HG03571 (cell line): ENCODE data around the gene AK2.
"Not testable (repeated sequence)": the region's sequence is repeated elsewhere in the genome, so short reads cannot be mapped to it uniquely, and the experiment has no call there.

Experiments
- ATAC-seq: cut with Tn5 transposase; IDR thresholded peaks from one replicate; pipeline ENCODE4 v1.9.1; 2021; ENCODE audit not compliant: unreplicated experiment

The AK2 gene

DNA sequence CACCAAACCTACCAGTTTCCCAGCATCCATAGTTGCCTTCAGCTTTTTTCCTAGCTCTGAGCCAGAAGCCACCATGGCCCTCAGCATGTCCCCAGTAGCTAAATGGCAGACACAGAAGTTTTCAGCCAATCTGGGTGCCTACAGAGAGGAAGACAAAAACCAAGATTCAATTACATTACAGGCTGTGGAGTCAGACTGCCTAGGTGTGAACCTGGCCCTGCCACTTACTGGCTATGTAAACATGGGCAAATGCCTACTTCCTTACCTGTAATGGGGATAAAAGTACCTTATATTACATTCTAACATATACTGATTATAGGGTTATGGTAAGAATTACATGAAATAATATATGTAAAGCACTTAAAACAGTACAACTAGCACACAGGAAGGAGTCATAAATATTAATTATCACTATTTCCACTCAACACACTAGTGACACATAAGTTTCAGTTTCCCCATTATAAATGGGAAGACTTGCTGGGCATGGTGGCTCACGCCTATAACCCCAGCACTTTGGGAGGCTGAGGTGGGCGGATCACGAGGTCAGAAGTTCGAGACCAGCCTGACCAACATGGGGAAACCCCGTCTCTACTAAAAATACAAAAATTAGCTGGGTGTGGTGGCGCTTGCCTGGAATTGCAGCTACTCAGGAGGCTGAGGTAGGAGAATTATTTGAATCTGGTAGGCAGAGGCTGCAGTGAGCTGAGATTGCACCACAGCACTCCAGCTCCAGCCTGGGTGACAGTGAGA lies 12.1 kb downstream of the AK2 start:
- not testable (repeated sequence) for ATAC-seq

DNA sequence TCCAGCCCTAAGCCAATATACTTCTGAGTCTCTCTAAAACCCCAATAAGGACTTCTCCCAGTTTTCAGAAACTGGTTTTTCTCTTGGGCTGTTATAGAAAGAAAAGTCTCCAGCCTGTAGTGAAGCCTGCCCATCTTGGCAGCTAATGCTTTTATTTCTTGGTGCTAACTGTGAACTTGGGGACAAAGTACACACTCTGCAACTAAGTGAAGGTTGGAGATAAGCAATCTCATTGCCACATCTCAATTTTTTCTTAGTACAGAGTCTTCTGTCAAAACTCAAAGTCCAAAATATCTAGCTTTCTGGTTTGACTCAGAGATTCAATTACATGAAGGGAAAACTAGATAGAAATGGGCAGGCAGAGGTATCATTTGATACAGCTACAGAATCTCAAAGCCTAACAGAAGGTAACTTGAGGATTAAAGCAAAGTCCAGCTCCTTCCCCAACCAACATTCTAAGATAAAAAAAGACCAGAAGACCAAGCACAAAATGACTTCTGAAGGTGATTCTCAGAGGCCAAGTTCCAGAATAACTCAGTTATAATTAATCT lies 14.0 kb downstream of the AK2 start:
- ATAC-seq, result no peak

DNA sequence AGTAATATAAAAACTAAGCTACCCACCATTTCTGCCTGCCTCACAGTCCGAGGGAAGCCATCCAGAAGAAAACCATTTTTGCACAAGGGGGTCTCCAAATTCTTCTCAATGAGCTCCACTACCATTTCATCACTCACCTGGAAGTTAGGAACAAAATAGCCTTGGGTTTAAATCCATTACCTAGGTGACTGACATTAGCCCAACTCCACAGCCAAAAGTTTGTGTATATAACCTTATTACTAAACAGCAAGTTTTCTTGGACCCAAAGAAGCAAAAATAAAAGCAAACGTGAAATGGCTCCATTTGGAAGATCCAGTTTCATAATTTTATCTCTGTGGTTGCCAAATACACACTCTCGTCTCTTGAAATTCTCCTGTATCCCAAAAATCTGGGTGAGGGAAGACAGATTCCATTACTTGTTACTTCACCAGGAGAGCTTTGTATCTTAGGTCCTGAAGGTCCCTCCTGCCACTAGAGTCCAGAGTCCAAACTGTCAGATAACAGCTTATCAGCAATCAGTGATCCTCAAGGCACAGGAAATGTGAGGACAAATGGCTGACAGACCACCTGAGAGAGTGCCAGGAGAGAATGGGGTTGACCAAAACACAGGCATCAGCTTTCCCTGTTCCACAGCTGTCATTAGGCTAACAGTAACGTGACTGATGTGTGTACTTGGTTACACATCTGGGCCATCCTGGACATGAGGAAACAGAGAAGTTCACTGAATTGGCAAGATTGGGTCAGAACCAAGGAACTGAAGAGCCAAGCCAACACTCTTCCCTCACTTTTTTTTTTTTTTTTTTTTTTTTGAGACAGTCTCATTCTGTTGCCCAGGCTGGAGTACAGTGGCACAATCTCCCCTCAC lies 14.9 kb downstream of the AK2 start:
- ATAC-seq, result no peak

DNA sequence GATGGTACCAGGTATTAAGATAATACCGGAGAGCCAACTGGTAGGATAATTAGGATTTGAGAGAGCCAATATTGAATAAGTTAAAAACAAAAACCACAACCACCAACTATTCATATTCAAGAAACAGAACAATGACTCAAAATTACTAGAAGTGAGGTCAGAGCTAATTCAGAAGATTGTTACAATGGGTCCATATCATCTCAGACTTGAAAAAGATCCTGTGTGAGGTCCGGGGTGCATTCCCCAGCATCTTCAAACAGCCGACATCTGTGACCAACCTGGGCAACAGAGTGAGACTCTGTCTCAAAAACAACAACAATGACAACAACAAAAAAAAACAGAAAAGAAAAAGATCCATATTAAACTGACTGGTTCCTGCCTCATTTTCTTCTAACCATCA lies 18.6 kb downstream of the AK2 start:
- no peak for ATAC-seq

DNA sequence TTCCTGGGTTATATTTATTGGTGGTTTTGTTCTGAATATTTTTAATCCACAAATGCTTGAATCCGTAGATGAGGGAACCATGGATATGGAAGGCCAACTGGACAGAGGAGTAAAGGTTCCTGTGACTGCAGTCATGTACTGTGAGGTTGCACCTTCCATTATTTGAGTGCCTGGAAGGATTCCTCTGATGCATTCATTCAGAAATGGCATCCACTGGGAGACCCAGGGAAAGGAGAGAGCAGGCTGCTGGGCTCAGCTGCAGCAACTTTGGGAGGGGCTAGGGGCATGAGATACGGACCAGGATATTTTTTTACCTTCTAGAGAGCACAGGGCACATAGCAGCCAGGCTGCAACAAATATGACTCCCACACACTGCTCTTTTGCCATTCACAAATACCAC lies 19.5 kb downstream of the AK2 start:
- ATAC-seq, result no peak

DNA sequence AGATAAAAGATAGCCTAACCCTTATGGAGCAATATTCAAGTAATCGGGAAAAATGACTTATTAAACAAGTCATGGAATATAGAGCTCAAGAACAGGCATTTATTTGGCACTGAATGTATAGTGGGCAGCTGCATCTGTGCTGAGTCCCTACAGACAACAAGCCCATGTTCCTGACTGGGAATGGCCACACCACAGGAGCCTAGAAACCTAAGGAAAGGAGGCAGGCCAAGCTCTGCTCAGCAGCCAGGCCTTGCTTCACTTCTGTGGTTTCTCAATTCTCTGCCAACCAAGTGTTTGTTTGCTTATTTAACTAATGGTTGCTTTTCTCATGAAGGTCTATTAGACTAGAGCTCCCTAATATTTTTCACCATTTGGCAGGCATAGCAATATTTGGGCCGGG lies 21.5 kb downstream of the AK2 start:
- no peak for ATAC-seq

DNA sequence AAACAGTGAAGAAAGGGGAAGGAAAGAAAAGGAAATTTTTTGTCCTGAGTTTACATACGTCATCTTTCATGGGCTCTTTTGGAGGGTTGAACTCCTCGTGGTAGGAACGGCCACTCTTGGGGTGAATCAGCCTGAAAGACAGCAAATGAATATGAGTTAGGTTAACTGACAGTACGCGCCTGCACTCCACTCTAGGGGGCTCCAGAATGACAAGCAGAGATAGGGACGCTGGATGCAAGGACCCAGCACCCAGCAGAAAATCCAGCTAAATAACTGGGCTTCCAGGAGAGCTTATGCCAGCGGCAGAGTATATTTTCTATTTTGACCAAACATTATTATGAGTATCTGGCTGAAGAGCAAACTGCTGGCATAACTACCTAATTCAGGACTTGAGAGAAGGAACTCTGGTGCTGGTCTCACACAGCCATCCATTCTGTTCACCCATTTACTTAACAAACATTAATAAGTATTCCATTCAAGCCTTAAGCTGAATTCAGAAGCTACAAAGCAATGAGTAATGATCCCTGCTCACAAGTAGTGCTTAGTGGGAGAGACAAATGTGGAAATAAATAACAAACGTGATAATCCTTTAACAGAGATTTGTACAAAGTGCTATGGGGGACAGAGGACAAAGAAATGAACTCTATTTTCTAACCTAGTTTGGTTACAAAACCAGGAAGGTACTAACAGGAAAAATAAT lies 22.1 kb downstream of the AK2 start:
- ATAC-seq, result no peak

DNA sequence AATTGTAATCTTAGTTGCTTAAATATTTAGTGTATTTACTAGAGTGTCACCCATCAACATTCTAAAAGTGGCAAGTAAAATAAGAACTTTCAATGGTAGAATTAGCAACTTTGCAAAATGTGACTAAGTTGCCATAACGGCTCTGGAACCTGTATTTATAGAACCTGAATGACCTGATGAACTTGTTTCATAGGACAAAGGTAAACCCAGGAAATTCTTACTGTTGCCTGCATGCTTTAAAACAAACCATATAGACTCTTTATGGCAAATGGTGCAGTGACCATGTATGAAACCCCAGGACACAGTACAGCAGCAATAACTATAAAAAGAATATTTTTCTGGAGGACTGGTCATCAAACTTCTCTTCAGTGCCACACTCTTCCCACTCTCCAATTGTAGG lies 22.9 kb downstream of the AK2 start:
- no peak for ATAC-seq

DNA sequence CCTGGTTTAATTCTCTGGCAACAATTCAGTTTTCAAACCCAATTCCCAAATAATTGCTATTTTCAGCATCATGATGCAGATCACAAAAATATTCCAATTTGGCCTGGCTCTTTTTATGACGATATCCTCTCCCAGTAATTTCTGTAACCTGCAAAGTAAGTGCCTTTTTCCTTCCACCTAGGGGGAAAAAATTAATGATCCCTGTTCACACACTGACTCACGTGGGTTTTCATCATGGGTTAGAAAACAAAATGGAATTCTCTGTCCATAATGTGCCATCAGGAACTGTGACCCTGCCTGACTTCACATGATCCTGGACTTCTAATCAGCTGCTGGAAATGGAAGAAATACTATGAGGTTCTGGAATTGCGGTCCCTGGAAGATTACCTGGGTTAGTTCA lies 24.5 kb downstream of the AK2 start:
- ATAC-seq, result no peak

DNA sequence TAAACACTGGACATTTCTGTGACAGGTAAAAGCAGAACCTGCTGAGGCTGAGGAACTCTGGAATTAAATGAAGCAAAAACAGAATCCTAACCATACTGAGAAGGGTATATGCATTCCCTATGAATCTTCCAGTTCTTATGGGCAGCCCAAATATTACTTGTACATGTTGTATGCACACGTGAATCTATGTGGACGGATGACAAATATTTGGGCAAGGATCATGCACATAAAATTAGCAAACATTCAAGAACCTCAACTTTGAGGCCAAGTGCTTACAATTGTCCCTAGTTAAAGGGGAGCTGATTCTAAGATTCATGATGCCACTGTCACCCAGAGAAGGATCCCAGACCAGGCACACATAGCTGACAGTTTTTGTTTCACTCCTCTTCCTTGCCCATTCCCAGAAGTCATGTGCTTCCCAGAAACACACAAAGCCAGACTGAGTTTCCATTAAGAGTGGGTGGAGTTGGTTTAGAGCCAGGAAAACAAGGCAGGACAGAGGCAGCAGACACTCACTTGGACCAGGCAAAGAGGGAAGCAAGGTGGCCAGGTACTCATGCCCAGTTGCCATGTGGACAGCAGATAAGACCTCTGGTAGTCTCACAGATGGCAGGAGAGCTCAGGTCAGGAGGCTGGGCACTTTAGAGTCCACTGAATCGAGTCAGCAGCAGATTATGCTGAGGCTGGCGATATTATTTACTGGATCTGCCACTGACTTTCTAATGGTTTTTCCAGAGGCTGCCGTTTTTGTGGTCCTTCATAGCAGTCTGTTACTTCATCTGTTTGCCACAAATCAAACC lies 25.6 kb downstream of the AK2 start:
- ATAC-seq, result no peak

DNA sequence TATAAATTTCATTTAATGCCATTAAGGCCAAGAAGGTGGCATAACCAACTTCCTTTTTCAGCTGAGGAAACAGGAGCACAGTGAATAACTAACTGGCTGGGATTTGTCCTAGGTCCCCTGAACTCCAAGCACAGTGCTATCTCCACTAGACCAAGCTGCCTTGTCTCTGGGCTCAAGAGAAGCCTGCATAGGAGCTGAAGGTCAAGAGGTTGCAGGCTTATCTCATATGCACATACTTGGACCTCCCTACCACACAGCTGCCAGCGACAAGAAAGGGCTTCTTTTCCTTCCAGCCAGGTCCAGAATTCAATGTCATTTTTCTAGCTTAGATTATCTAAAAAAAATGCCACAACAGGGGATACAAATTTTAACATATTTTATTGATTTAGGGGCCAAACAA lies 27.1 kb downstream of the AK2 start:
- no peak for ATAC-seq

DNA sequence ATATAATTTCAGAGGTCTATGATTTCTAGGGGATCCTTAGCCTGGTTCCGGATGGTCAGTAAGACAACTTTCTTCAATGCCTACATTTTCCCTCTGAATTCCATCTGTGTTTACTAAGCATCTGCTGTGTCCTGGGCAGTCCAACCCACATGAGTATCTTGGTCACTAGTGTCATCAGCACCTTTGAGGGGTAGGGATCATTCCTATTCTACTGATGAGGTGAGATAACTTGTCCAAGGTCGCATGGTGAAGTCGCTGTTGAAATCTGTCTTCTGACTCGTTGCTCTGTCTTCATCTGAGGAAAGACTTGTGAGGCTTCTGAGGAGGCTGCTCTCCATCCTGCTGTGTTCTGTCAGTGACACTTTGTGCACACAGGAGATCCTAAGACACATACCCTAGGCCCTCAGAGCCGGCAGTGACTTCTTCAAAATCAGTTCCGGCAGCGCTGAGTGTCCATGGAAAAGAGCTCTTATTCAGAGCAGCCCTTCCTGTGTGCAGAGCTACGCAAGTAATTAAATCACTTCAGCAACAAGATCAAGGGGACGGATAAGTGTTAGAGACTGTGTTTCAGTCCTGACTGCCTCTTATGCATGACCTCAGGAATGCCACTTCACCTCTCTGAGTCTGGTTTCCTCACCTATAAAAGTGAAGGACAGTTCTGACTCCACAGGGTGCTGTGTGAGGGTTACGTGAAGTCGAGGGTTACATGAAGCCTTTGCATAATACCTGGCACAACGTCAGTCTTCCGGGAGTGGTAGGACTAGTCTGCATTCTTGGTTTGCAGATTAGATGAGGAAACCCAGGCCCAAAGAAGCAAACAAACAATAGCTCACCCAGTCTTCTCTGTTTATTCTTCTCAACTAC lies 28.4 kb downstream of the AK2 start:
- no peak for ATAC-seq

DNA sequence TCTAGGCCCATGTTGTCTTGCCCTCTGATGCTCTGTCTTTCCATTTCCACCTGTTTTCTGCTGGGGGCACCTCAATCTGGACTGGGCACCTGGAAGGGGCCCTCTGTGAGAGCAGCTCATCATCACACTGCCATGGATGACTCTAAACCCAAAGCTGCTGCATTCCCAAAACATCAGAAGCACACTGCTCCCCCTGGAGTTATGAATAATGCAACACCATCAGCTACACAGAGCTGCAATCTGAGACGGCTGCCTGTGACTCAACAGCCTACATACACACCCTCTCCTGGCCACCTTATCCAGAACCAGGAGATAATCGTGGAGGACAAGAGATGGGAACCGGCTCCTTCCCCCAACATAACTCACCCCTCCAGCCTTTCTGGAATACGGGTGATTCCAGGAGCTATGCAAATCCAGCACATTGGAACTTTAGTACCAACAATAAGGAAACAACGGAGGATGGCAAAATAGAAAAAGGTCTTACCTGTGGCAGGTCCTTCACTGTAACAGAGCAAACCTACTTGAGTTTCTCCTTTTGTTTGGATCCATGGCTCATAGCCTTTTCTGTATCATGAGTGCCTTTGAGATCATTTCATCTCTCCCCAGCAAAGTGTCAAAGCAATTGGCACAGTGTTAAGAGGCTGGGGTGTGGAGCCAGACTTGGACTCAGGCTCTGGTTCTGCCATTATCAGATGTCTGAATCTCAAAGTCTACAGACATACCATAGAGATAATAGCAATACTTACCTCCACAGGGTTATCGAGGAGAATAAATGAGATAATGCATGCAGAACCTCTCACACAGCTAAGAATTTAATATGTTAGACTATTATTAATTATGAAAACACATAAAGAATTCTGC lies 29.3 kb downstream of the AK2 start:
- ATAC-seq, result no peak

DNA sequence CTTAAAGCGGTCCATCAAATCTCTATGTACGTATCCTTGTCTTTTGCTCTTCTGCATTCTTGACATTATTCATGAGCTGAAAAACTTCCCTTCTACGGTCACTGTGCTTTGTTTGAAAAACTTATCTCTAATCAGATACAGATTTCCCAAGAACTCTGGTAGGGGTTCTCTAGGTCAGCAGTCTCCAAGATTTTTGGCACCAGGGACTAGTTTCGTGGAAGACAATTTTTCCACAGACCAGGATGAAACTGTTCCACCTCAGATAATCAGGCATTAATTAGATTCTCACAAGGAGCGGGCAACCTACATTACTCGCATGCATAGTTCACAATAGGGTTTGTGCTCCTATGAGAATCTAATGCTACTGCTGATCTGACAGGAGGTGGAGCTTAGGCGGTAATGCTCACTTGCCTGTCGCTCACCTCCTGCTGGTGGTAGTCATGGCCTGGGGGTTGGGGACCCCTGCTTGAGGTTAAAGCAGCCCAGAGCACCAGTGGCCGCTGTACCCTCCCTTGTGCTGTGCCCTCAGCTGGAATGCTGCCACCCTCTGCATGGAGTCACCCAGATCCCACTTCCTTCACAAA lies 30.8 kb downstream of the AK2 start:
- no peak for ATAC-seq

DNA sequence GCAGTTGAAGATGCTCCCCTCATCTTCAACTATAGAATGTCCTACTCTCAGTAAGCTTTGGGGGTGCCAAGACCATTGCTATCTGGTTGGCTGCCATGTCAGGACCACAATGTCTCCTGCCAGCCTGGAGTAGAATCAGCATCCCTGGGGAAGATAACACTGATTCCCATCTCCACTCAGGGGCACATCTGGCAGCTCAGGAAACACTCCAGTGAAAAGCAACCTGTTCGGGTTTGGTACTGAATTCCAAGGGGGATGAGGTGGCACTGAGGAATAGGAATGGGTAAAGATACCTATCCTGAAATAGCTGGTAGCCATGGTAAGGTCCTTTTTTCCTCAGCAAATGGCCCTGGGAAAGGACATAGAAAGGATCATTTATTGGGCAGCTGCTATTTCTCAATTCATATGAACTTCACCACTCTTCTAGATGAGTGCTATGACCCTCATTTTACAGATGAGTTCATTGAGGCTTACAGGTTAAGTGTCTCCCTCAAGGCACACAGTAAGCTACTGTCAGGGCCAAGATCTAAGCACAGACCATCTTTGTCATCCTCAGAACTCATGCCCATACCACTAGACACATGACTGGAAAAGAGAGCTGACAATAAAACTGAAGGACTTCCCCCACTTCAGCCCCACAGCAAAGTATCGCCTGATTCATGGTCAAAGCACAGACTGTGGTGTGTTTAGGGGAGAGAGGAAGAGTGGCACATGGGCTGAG lies 31.4 kb downstream of the AK2 start:
- no peak for ATAC-seq

DNA sequence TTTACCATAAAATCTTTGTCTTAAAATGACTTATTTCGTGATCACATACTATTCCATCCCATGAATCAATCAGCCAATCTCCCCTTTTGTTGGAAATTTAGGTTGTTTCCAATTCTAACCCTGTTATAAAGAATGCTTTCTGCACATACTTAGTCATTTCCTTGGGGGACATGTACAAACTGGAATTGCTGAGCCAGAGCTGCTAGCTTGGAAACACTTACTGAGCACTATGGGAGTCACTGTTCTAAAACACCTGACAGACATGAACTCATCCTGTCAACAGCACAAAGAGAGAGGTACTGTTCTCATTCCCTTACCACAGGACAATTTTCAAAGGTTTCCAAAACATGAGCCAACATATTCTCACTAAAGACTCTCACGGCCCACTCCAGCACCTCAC lies 32.1 kb downstream of the AK2 start:
- no peak for ATAC-seq

DNA sequence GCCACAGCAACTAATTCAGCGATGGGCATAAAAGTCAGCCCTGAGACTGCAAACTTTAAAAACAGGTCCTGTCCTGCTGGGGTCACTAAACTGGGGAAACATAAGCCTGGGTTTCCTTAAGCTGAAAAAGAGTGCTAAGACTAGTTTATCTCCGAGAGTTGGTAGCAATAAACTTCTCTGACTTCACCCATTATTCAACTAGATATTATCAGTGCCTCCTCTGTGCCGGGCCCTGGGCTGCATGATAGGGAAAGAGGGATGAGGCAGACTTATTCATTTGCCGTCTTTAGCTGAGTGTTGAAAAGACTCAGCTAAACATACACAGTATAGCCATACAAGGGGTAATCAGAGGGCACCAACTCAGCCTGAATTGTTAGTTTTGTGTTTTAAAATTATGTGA lies 33.0 kb downstream of the AK2 start:
- ATAC-seq, result no peak

DNA sequence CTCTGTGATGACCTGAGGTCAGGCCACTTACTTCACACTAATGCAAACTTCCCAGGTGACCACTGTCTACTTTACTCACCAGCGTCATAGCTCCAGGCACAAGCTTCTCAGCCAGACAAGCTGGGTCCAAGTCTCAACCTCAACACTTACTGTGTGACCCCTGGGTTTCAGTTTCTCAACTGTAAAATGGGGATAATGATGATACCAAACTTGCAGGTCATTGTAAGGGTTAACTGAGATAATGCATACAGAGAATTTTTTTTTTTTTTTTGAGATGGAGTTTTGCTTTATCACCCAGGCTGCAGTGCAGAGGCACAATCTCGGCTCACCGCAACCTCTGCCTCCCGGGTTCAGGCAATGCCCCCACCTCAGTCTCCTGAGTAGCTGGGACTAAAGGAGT lies 34.7 kb downstream of the AK2 start:
- ATAC-seq, result no peak
